ENCODE measurements around the gene PHF2. TPM values are rescaled to one million over a fixed set of nuclear protein-coding genes. Genes with fewer than 3 reads are reported as not detected.

PHF2 gene
- total RNA-seq, 1 donor from 2014 or later: 36.5 TPM

DNA sequence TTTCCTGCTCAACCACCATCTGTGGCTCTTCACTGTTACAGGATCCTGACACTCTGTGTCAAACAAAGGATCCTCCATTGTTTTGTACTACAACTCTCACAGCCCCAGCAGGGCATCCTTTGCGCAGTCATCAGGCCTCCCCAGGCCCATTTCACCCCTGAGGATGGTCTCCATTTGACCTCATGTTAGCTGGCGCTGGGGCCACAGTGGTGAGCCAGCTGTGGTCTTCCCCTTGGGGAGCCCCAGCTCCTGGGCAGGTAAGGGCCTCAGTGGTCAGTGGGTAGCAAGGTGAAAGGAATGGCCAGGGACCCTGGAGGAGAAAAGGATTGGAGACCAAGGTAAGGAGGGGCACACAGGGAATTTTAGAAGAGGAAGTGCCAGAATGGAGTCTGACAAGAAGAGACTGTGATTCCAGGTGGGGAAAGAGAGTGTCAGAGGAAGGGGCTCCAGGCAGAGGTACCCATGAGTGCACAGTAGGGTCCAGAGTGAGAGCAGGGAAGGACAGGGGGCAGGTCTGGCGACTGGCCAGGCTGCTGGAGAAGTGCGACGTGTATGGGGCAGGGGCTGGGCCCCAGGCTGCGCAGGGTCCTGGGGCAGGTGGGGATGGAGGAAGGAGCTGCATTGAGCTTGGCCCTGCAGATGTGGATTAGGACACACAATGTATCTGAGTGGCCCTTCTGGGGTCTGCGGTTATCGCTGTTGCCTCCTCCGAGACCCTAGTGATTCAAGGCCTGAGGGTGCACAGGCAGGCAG lies 109.9 kb downstream of the PHF2 start:
- Mint-ChIP-seq H3K9me3 (ENCODE audit: low read depth) (peaks cover 21% of the 10 kb centered on the region), H3K27ac (no peak overlapping the region), H3K27me3 (peaks cover 14% of the 10 kb centered on the region), H3K4me1 (ENCODE audit: low read depth) (peaks cover 4% of the 10 kb centered on the region), H3K36me3 (ENCODE audit: insufficient read depth) (peaks cover 1% of the 10 kb centered on the region), H3K4me3 (ENCODE audit: low read depth) (no peak overlapping the region)
- TF ChIP-seq, protein P1, sequence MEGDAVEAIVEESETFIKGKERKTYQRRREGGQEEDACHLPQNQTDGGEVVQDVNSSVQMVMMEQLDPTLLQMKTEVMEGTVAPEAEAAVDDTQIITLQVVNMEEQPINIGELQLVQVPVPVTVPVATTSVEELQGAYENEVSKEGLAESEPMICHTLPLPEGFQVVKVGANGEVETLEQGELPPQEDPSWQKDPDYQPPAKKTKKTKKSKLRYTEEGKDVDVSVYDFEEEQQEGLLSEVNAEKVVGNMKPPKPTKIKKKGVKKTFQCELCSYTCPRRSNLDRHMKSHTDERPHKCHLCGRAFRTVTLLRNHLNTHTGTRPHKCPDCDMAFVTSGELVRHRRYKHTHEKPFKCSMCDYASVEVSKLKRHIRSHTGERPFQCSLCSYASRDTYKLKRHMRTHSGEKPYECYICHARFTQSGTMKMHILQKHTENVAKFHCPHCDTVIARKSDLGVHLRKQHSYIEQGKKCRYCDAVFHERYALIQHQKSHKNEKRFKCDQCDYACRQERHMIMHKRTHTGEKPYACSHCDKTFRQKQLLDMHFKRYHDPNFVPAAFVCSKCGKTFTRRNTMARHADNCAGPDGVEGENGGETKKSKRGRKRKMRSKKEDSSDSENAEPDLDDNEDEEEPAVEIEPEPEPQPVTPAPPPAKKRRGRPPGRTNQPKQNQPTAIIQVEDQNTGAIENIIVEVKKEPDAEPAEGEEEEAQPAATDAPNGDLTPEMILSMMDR (IDR thresholded peaks at IDR 0.05; ENCODE audit: unreplicated experiment): no peak
- no peak for DNase-seq (ENCODE audit: low spot score, unreplicated experiment)

GRCh38 chr9:93686880-93687236 lies 110.5 kb downstream of the PHF2 start:
- DNase-seq (ENCODE audit: low spot score, unreplicated experiment): no peak
- Mint-ChIP-seq H3K4me3 (ENCODE audit: low read depth) (no peak overlapping the region), H3K4me1 (ENCODE audit: low read depth) (no peaks in the 10 kb centered on the region), H3K27me3 (peaks cover 14% of the 10 kb centered on the region), H3K36me3 (ENCODE audit: insufficient read depth) (peaks cover 1% of the 10 kb centered on the region), H3K27ac (no peak overlapping the region), H3K9me3 (ENCODE audit: low read depth) (peaks cover 21% of the 10 kb centered on the region)
- TF ChIP-seq, protein P1 (IDR thresholded peaks at IDR 0.05; ENCODE audit: unreplicated experiment): no peak

- H3K27ac Mint-ChIP-seq: no peak overlapping the region
- H3K36me3 Mint-ChIP-seq (ENCODE audit: insufficient read depth): peaks cover 1% of the 10 kb centered on the region
- no peaks in the 10 kb centered on the region for H3K4me1 Mint-ChIP-seq (ENCODE audit: low read depth)
- peaks cover 9% of the 10 kb centered on the region for H3K27me3 Mint-ChIP-seq
- TF ChIP-seq, protein P1 (IDR thresholded peaks at IDR 0.05; ENCODE audit: unreplicated experiment): no peak
- DNase-seq (ENCODE audit: low spot score, unreplicated experiment): no peak
- peaks cover 25% of the 10 kb centered on the region for H3K9me3 Mint-ChIP-seq (ENCODE audit: low read depth)
- H3K4me3 Mint-ChIP-seq (ENCODE audit: low read depth): no peak overlapping the region
Measured at GRCh38 chr9:93690618-93691017, 114.2 kb downstream of the PHF2 start.

GRCh38 chr9:93693129-93693528 lies 116.7 kb downstream of the PHF2 start:
- peaks cover 22% of the 10 kb centered on the region for H3K9me3 Mint-ChIP-seq (ENCODE audit: low read depth)
- peaks cover 2% of the 10 kb centered on the region for H3K27me3 Mint-ChIP-seq
- no peaks in the 10 kb centered on the region for H3K4me1 Mint-ChIP-seq (ENCODE audit: low read depth)
- H3K27ac Mint-ChIP-seq: no peak overlapping the region
- DNase-seq (ENCODE audit: low spot score, unreplicated experiment): no peak
- H3K36me3 Mint-ChIP-seq (ENCODE audit: insufficient read depth): peaks cover 1% of the 10 kb centered on the region
- H3K4me3 Mint-ChIP-seq (ENCODE audit: low read depth): no peak overlapping the region
- TF ChIP-seq, protein P1 (IDR thresholded peaks at IDR 0.05; ENCODE audit: unreplicated experiment): no peak

DNA sequence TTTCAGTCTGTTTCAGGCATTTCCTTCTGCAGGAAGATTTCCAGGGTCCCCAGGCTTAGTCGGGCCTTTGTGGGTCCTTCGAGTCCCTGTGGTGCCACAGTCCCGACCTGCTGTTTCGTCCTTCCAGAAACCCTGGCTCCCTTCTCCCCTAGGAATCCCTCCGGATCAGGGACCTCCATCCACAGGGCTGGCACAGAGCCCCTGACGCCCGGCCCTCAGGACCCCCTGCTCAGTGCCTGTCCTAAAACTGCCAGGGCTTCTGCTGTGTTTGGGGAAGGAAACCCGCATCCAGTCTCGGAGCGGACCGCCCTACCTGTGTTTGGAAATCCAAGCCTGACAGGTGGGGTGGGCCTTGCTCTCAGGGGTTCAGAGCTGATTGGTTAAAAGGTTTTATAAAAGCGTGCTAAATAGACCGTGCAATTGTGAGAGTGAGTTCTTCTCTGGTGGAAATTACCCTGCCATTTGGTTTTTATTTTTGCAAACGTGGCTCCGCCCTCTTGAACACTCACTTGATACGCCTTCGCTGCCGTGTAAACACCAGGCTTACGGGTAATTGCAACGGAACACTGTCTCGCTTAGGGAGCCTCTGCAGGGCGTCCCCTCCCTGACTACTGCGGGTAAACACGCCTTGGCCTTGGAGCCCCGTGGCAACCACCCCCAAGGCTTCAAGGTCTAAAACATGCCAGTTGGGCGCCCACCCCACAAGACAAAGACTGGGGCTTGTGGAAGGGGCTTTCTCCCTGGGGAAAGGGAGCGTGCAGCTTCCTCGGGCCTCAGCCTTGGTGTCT lies 121.2 kb downstream of the PHF2 start:
- H3K4me1 Mint-ChIP-seq (ENCODE audit: low read depth): no peaks in the 10 kb centered on the region
- H3K27me3 Mint-ChIP-seq: peaks cover 2% of the 10 kb centered on the region
- no peaks in the 10 kb centered on the region for H3K36me3 Mint-ChIP-seq (ENCODE audit: insufficient read depth)
- peaks cover 4% of the 10 kb centered on the region for H3K9me3 Mint-ChIP-seq (ENCODE audit: low read depth)
- no peak for DNase-seq (ENCODE audit: low spot score, unreplicated experiment)
- no peak overlapping the region for H3K4me3 Mint-ChIP-seq (ENCODE audit: low read depth)
- H3K27ac Mint-ChIP-seq: no peak overlapping the region
- TF ChIP-seq, protein P1 (IDR thresholded peaks at IDR 0.05; ENCODE audit: unreplicated experiment): no peak
